ENCODE results near the gene ZNF784.

Gene ZNF784

GRCh38 chr19:55614711-55615542 lies 9.4 kb downstream of the ZNF784 start:
- H3K9me2 ChIP-seq (replicated peaks; ENCODE audit: control insufficient read depth, low read length) = no peaks in the 10 kb centered on the region
- no peak for TF ChIP-seq CTCF (IDR thresholded peaks at IDR 0.05; ENCODE audit: low read depth, low read length, poor library complexity, severe bottlenecking)
- TF ChIP-seq EZH2phosphoT487 (IDR thresholded peaks at IDR 0.05; ENCODE audit: borderline replicate concordance, low read length) = no peak
- H3K36me3 ChIP-seq (ENCODE audit: control insufficient read depth, low read length) = peaks cover 29% of the 10 kb centered on the region

DNA sequence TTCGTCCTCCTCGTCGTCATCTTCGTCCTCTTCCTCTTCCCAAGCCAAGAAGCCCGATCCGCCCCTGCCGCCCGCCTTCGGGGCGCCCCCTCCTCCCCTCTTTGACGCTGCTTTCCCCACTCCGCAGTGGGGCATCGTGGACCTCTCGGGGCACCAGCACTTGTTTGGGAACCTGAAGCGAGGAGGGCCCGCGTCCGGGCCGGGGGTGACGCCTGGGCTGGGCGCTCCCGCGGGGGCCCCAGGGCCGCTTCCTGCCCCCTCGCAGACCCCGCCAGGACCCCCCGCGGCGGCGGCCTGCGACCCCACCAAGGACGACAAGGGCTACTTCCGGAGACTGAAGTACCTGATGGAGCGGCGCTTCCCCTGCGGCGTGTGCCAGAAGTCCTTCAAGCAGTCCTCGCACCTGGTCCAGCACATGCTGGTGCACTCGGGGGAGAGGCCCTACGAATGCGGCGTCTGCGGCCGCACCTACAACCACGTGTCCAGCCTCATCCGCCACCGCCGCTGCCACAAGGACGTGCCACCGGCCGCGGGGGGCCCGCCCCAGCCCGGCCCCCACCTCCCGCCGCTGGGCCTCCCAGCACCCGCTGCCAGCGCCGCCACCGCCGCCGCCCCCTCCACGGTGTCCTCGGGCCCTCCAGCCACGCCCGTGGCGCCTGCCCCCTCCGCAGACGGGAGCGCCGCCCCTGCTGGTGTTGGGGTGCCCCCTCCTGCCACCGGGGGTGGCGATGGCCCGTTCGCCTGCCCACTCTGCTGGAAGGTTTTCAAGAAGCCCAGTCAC lies 10.2 kb downstream of the ZNF784 start:
- Histone ChIP-seq H3K4me3 (ENCODE audit: low read length) (no peak overlapping the region), H4K20me1 (ENCODE audit: control insufficient read depth, insufficient read depth, low read depth, low read length) (peaks cover 4% of the 10 kb centered on the region; the same call in 1 of the 2 replicates), H3K79me2 (ENCODE audit: control insufficient read depth, low read length) (peaks cover 40% of the 10 kb centered on the region), H3K36me3 (ENCODE audit: control insufficient read depth, low read length) (peaks cover 37% of the 10 kb centered on the region), H3K27ac (ENCODE audit: low read depth, low read length) (no peak overlapping the region), H3K4me2 (ENCODE audit: low read length) (no peak overlapping the region), H3K4me1 (ENCODE audit: control insufficient read depth, low read length) (peaks cover 7% of the 10 kb centered on the region), H3K27me3 (ENCODE audit: control insufficient read depth, low read length) (no peaks in the 10 kb centered on the region), H3K9me2 (replicated peaks; ENCODE audit: control insufficient read depth, low read length) (no peaks in the 10 kb centered on the region), H3K9me3 (ENCODE audit: control insufficient read depth, insufficient read depth, low read length) (no peaks in the 10 kb centered on the region), H3F3A (ENCODE audit: control insufficient read depth, insufficient read depth) (0 out of 2 replicates have a peak, but pooled peaks cover under 1% of the 10 kb centered on the region)
- no peak for TF ChIP-seq EZH2phosphoT487 (IDR thresholded peaks at IDR 0.05; ENCODE audit: borderline replicate concordance, low read length)
- no peak for TF ChIP-seq CTCF (IDR thresholded peaks at IDR 0.05; ENCODE audit: low read depth, low read length, poor library complexity, severe bottlenecking)

More at GRCh38 chr19:55614711-55615542, 9.4 kb downstream of the ZNF784 start:
- peaks cover 32% of the 10 kb centered on the region for H3K79me2 ChIP-seq (ENCODE audit: control insufficient read depth, low read length)
- no peaks in the 10 kb centered on the region for H3K9me3 ChIP-seq (ENCODE audit: control insufficient read depth, insufficient read depth, low read length)
- no peak overlapping the region for H3K4me2 ChIP-seq (ENCODE audit: low read length)
- H3K27me3 ChIP-seq (ENCODE audit: control insufficient read depth, low read length) = no peaks in the 10 kb centered on the region
- H3F3A ChIP-seq (ENCODE audit: control insufficient read depth, insufficient read depth) = 0 out of 2 replicates have a peak, but pooled peaks cover 2% of the 10 kb centered on the region
- H3K4me3 ChIP-seq (ENCODE audit: low read length) = no peak overlapping the region
- H4K20me1 ChIP-seq (ENCODE audit: control insufficient read depth, insufficient read depth, low read depth, low read length) = no peaks in the 10 kb centered on the region
- no peak overlapping the region for H3K27ac ChIP-seq (ENCODE audit: low read depth, low read length)
- H3K4me1 ChIP-seq (ENCODE audit: control insufficient read depth, low read length) = peaks cover 7% of the 10 kb centered on the region

- H3K27me3 ChIP-seq (ENCODE audit: control insufficient read depth, low read length) = no peaks in the 10 kb centered on the region
- no peak overlapping the region for H3K4me3 ChIP-seq (ENCODE audit: low read length)
- TF ChIP-seq EZH2phosphoT487 (IDR thresholded peaks at IDR 0.05; ENCODE audit: borderline replicate concordance, low read length) (no peak), CTCF (IDR thresholded peaks at IDR 0.05; ENCODE audit: low read depth, low read length, poor library complexity, severe bottlenecking) (no peak)
- H3K27ac ChIP-seq (ENCODE audit: low read depth, low read length) = no peak overlapping the region
- H3K36me3 ChIP-seq (ENCODE audit: control insufficient read depth, low read length) = peaks cover 43% of the 10 kb centered on the region
- no peaks in the 10 kb centered on the region for H3K9me3 ChIP-seq (ENCODE audit: control insufficient read depth, insufficient read depth, low read length)
- no peak overlapping the region for H3K4me2 ChIP-seq (ENCODE audit: low read length)
- peaks cover 47% of the 10 kb centered on the region for H3K79me2 ChIP-seq (ENCODE audit: control insufficient read depth, low read length)
- peaks cover 4% of the 10 kb centered on the region; the same call in 1 of the 2 replicates for H4K20me1 ChIP-seq (ENCODE audit: control insufficient read depth, insufficient read depth, low read depth, low read length)
- H3F3A ChIP-seq (ENCODE audit: control insufficient read depth, insufficient read depth) = no peaks in the 10 kb centered on the region
- H3K9me2 ChIP-seq (replicated peaks; ENCODE audit: control insufficient read depth, low read length) = no peaks in the 10 kb centered on the region
- H3K4me1 ChIP-seq (ENCODE audit: control insufficient read depth, low read length) = peaks cover 7% of the 10 kb centered on the region
Observed at GRCh38 chr19:55613396-55613795, 11.0 kb downstream of the ZNF784 start.

All from DOHH2 (cell line).